CD14-positive monocyte (primary cell): ENCODE data around the gene PSMA7. TPM values are rescaled to one million over a fixed set of nuclear protein-coding genes. Genes with fewer than 3 reads are reported as not detected.

ENCODE experiments used
- DNase-seq, 3 donors: peaks; one replicate each; pipeline ENCODE4 v3.0.0-alpha.2; 2011 to 2022
- H2AFZ ChIP-seq: 2 replicates; pipeline ENCODE4 v1.6.0; 2012; ENCODE audit warnings: mild to moderate bottlenecking, low read depth, low read length, inconsistent platforms; ENCODE audit not compliant: insufficient read depth, poor library complexity, severe bottlenecking
- H3K27ac ChIP-seq, 2 donors: 1 replicate in 1 of 2; 2 replicates in 1 of 2; pipeline ENCODE4 v1.5.1; 2012 to 2013; ENCODE audit warnings: low read length in 2 of 2, control low read depth in 1 of 2, inconsistent platforms in 1 of 2, low read depth in 1 of 2, mild to moderate bottlenecking in 1 of 2
- H3K27me3 ChIP-seq, 2 donors: one replicate each; pipeline versions ENCODE4 v1.6.0 to v1.6.1; 2011 to 2013; ENCODE audit warnings: low read length in 2 of 2; ENCODE audit not compliant: control insufficient read depth in 2 of 2, insufficient read depth in 2 of 2
- H3K36me3 ChIP-seq, 2 donors: replicated peaks in 1 of 2; 1 replicate in 1 of 2; 2 replicates in 1 of 2; pipeline versions ENCODE4 v1.5.1 to v1.6.1; 2012 to 2013; ENCODE audit warnings: low read length in 2 of 2, control low read depth in 1 of 2, inconsistent platforms in 1 of 2, mild to moderate bottlenecking in 1 of 2; ENCODE audit not compliant: insufficient read depth in 2 of 2, control insufficient read depth in 1 of 2
- H3K4me1 ChIP-seq, 2 donors: 1 replicate in 1 of 2; 2 replicates in 1 of 2; pipeline versions ENCODE4 v1.5.1 to v1.6.1; 2012 to 2013; ENCODE audit warnings: low read length in 2 of 2, control low read depth in 1 of 2, inconsistent platforms in 1 of 2, mild to moderate bottlenecking in 1 of 2, moderate library complexity in 1 of 2; ENCODE audit not compliant: insufficient read depth in 2 of 2, control insufficient read depth in 1 of 2
- H3K4me2 ChIP-seq: replicated peaks from 2 replicates; pipeline ENCODE3; 2012; ENCODE audit warnings: low read length, moderate library complexity, mild to moderate bottlenecking; ENCODE audit not compliant: poor library complexity, severe bottlenecking; ENCODE audit errors: extremely low read depth
- H3K4me3 ChIP-seq, 3 experiments: fragments of 200-600 bp in 1 of 3; sonication (generic) in 1 of 3; replicated peaks in 1 of 3; 1 replicate in 2 of 3; 2 replicates in 1 of 3; pipeline ENCODE4 v1.5.1; 2011 to 2013; ENCODE audit warnings: low read length in 3 of 3, mild to moderate bottlenecking in 3 of 3, control low read depth in 2 of 3, low read depth in 2 of 3, inconsistent platforms in 1 of 3, moderate library complexity in 1 of 3
- H3K79me2 ChIP-seq: 2 replicates; pipeline ENCODE4 v1.6.0; 2012; ENCODE audit warnings: mild to moderate bottlenecking, control low read depth, inconsistent platforms, low read length, moderate library complexity; ENCODE audit not compliant: insufficient read depth
- H3K9ac ChIP-seq: 2 replicates; pipeline ENCODE4 v1.6.0; 2017; ENCODE audit warnings: low read length, mild to moderate bottlenecking; ENCODE audit not compliant: insufficient read depth, poor library complexity, severe bottlenecking
- H3K9me3 ChIP-seq, 2 donors: replicated peaks in 1 of 2; 1 replicate in 1 of 2; 2 replicates in 1 of 2; pipeline versions ENCODE4 v1.5.1 to v1.6.1; 2012 to 2013; ENCODE audit warnings: low read length in 2 of 2, control low read depth in 1 of 2; ENCODE audit not compliant: control insufficient read depth in 1 of 2, insufficient read depth in 1 of 2
- H4K20me1 ChIP-seq: 2 replicates; pipeline ENCODE4 v1.6.0; 2012; ENCODE audit warnings: mild to moderate bottlenecking, low read length, control low read depth, moderate library complexity; ENCODE audit not compliant: insufficient read depth
- H3K27ac Mint-ChIP-seq, 7 donors: one replicate each; pipeline ENCODE4 v1.8.0; 2020; ENCODE audit warnings: mild to moderate bottlenecking in 7 of 7, mixed read lengths in 7 of 7, moderate library complexity in 6 of 7, inconsistent platforms in 2 of 7
- H3K27me3 Mint-ChIP-seq, 3 donors: one replicate each; pipeline ENCODE4 v1.8.0; 2021 to 2022; ENCODE audit warnings: low read depth in 3 of 3, mild to moderate bottlenecking in 3 of 3, mixed read lengths in 3 of 3, moderate library complexity in 3 of 3, inconsistent platforms in 1 of 3
- H3K36me3 Mint-ChIP-seq, 2 donors: one replicate each; pipeline ENCODE4 v1.8.0; 2020; ENCODE audit warnings: mixed read lengths in 2 of 2, inconsistent platforms in 1 of 2, mild to moderate bottlenecking in 1 of 2
- H3K4me1 Mint-ChIP-seq: one replicate; pipeline ENCODE4 v1.8.0; 2020; ENCODE audit warnings: mild to moderate bottlenecking, mixed read lengths
- H3K4me3 Mint-ChIP-seq, 2 donors: one replicate each; pipeline ENCODE4 v1.8.0; 2020; ENCODE audit warnings: mild to moderate bottlenecking in 2 of 2, mixed read lengths in 2 of 2, moderate library complexity in 1 of 2
- H3K9me3 Mint-ChIP-seq, 7 donors: one replicate each; pipeline ENCODE4 v1.8.0; 2020 to 2022; ENCODE audit warnings: mixed read lengths in 7 of 7, mild to moderate bottlenecking in 6 of 7, moderate library complexity in 6 of 7, inconsistent platforms in 2 of 7
- CTCF ChIP-seq: fragments of 200-600 bp; IDR thresholded peaks from one replicate; pipeline ENCODE4 v1.8.0; 2022; ENCODE audit warnings: antibody characterized with exemption, mild to moderate bottlenecking
- WGBS: methylation state at CpG from one replicate; pipeline ENCODE4 v1.1.5; 2013; ENCODE audit warnings: missing lambda C conversion rate; ENCODE audit not compliant: insufficient coverage; 5-methylcytosine and 5-hydroxymethylcytosine counted together
- intact Hi-C, 2 donors: fragments of 100-400 bp; cut with micrococcal nuclease; formaldehyde crosslinking; loops; one replicate each; pipeline versions ENCODE4 v1.15.0 to v1.15.1; 2023
- polyA plus RNA-seq, 3 donors: library from polyadenylated mRNA; depleted of rRNA in 1 of 3; unstranded in 2 of 3; stranded (reverse) in 1 of 3; fragments of 300-500 nt in 2 of 3; fragments of >200 nt in 1 of 3; fragmentation: Illumina TruSeq in 2 of 3; gene quantifications; 1 replicate in 2 of 3; 2 replicates in 1 of 3; pipeline ENCODE4 v1.2.3, GENCODE V29; 2012 to 2021

The PSMA7 gene
- polyA plus RNA-seq, 3 donors = 402 to 668 (median 527) TPM

GRCh38 chr20:62139636-62140035 is 3.6 kb downstream of the PSMA7 start:
- Histone ChIP-seq H4K20me1 (peaks cover 81% of the 10 kb centered on the region), H3K79me2 (peaks cover 65% of the 10 kb centered on the region)
- no peak for TF ChIP-seq CTCF

DNA sequence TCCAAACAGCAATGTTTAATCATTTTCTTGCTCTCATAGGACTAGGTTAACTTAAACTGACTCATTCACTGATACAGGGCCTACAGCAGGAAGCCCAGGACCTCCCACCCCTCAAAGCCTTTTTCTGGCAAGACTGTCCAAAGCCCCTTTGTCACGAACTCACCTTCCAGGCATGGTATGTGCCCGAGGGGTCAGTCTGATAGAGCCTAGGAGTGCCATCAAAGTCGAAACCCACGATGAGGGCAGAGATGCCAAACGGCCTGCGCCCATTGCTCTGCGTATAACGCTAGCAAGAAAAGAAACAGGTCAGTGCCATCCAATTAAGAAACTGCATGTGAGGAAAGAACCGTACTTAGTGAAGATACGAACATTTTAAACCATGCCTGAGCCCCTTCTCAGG is 4.3 kb downstream of the PSMA7 start:
- H3K27me3 Mint-ChIP-seq = no peaks in the 10 kb centered on the region
- H3K4me2 ChIP-seq = no peak overlapping the region
- H3K4me3 ChIP-seq = no peak overlapping the region
- peaks cover 80% of the 10 kb centered on the region for H4K20me1 ChIP-seq
- peak overlapping the region in 2 of 7 donors; percentile 73 to 74 for H3K27ac Mint-ChIP-seq
- TF ChIP-seq CTCF = no peak
- H3K27me3 ChIP-seq = no peaks in the 10 kb centered on the region
- H3K9me3 ChIP-seq = no peaks in the 10 kb centered on the region
- peaks cover 58% of the 10 kb centered on the region for H3K79me2 ChIP-seq
- H3K4me3 Mint-ChIP-seq = no peak overlapping the region
- WGBS = over 99% methylated on average over 10 of the region's 10 CpGs
- H3K36me3 Mint-ChIP-seq = peaks cover 59 to 66% of the 10 kb centered on the region in 2 donors
- intact Hi-C loops = no loop called here
- no peak overlapping the region for H2AFZ ChIP-seq
- no peak overlapping the region for H3K27ac ChIP-seq
- peaks cover 61 to 65% of the 10 kb centered on the region in 2 donors for H3K36me3 ChIP-seq
- H3K4me1 ChIP-seq = peaks cover 36 to 41% of the 10 kb centered on the region in 2 donors
- peaks cover 42% of the 10 kb centered on the region for H3K4me1 Mint-ChIP-seq
- H3K9me3 Mint-ChIP-seq = peaks cover 0 to 3% (median 0%) of the 10 kb centered on the region in 7 donors
- no peak for DNase-seq
- no peak overlapping the region for H3K9ac ChIP-seq

More at GRCh38 chr20:62139636-62140035, 3.6 kb downstream of the PSMA7 start:
- intact Hi-C loops = loop anchor here (2.0 to 10.0 kb wide), 7 partner anchors 17 to 1845 kb away; partner anchors contain the start of genes LSM14B (in 1 of the 2), MTG2 (in 1 of the 2), OGFR (in 1 of the 2) and OSBPL2 (in 1 of the 2)
- Histone ChIP-seq H3K9ac (no peak overlapping the region), H3K27ac (peak overlapping the region in 1 of 2 donors; percentile 29), H3K27me3 (no peaks in the 10 kb centered on the region), H2AFZ (no peak overlapping the region), H3K4me2 (no peak overlapping the region), H3K36me3 (peaks cover 57 to 64% of the 10 kb centered on the region in 2 donors), H3K9me3 (no peaks in the 10 kb centered on the region), H3K4me3 (no peak overlapping the region), H3K4me1 (peaks cover 32 to 38% of the 10 kb centered on the region in 2 donors)
- H3K9me3 Mint-ChIP-seq = peaks cover 0 to 3% (median 0%) of the 10 kb centered on the region in 7 donors
- H3K36me3 Mint-ChIP-seq = peaks cover 55 to 62% of the 10 kb centered on the region in 2 donors
- WGBS = 98% methylated on average over 11 of the region's 13 CpGs
- peak overlapping the region in 1 of 7 donors; percentile 36 for H3K27ac Mint-ChIP-seq
- no peaks in the 10 kb centered on the region for H3K27me3 Mint-ChIP-seq
- H3K4me1 Mint-ChIP-seq = peaks cover 39% of the 10 kb centered on the region
- no peak for DNase-seq
- H3K4me3 Mint-ChIP-seq = no peak overlapping the region
